Left renal cortex interstitium (tissue), 4 donors: Measurements from ENCODE around the gene FTCD. TPM values are rescaled to one million over a fixed set of nuclear protein-coding genes. Genes with fewer than 3 reads are reported as not detected.
"Not testable (repeated sequence)": the region's sequence is repeated elsewhere in the genome, so short reads cannot be mapped to it uniquely, and the experiment has no call there.

Experiments
- DNase-seq, 4 donors: peaks; one replicate each; pipeline ENCODE4 v3.0.0-alpha.2; 2013; ENCODE audit warnings: low read depth in 4 of 4, low spot score in 2 of 4, missing footprints in 1 of 4
- polyA plus RNA-seq, 4 donors: library from polyadenylated mRNA; unstranded; fragments of 120-200 nt; gene quantifications; one replicate each; pipeline ENCODE4 v1.2.1, GENCODE V29; 2013; ENCODE audit not compliant: insufficient read length in 4 of 4

The FTCD gene
- polyA plus RNA-seq, 4 donors: 21.5 to 51.7 (median 31.4) TPM

DNA sequence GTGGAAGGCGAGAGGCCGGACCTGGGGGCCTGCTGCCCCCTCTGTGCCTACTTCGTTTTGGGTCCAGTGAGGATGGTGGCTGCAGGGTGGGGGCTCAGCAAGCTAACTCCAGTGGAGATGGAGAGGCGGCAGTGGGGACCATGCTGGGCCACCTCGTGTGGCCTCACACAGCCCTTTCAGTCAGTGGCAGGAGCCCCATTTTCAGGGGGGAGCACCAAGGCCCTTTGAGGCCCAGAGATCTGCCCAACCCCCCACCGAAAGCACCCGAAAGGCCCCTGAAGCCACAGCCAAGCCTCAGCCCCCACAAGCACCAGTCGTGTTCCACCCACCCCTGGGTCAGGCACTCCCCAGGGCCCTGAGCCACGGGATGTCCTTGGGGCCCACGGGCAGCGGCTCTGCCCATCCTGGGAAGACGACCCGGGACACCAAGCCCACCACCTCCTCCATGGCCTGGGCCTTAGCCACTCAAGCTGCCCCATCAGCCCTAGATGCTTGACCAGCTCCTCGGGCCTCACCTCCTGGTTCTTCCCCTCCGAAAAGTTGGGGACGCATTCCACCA, 345 bp downstream of the FTCD start:
- DNase-seq: no peak

DNA sequence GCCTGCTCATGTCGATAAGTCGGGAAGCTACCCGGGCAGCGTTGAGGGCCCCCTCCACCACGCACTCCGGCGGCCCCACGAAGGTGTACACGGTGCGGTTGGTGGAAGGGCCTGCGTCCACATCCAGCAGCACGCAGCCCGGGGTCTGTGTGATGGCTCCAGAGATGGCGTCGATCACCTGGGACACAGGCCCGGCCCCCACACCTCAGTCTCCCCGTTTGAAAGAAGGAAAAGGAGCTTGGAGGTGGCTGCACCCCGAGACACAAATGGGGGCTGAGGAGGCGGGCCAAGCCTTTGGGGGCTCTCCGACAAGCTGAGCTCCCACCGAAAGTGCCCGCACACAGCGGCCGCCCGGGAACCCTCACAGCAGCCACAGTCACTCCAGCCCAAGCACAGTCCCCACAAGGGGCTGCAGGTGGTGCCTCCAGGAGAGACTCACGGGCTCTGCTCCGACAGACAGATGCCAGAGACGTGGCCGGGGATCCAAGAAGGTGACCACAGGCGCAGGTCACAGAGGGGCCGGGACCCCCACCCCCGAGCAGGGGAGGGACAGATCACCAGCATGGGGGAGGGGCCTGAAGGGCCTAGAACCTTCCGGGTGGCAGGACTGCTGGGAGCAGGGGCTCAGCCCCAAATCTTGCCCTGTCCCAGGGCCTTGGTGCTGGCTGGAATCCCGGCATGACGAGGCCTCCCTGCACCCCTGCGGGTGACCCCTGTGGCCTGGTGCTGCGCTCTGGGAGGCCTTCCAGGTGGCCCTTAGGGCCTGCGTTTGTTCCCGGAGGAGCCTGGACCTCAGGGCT, 1.0 kb downstream of the FTCD start:
- no peak for DNase-seq

DNA sequence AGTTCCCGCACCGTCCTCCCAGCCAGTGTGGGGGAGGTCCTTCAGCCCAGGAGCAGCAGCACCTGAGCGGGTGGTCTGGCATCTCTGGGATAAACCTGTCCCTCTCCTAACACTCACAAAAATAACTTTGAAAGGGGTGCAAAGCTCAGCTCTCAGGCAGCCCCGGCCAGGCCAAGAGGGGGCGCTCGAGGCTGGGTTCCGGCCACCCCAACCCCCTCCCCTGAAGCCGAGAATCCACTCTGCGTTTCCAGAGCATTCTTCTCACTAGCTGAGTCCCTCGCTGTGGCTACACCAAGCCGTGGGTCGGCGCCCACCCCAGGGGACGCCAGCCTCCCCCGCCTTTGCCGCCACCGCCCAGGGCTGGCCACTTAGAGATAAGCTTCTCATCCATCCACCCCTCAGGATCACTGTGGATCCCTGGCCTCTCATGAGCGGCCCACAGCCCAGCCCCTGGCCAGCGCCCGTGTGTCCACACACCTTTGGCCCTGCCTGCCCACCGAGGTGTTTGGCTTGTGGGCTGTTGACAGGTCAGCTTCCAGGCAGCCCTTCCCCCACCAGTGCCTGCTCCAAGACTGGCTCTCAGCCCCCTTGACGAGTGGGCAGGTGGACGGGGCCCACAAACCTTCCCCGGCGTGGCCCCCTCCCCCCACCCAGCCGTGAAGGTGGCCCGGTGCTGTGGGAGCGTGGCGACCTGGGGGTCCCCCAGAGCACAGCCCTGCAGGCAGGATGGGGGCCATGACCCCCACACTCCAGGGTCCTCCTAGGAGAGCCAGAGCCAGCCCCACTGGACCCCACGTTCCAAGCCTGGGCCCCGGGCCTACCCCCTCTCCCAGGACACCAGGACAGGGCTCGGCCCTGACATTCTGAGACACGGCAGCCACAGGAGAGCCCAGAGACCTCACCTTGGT, 1.9 kb downstream of the FTCD start:
- DNase-seq: no peak

DNA sequence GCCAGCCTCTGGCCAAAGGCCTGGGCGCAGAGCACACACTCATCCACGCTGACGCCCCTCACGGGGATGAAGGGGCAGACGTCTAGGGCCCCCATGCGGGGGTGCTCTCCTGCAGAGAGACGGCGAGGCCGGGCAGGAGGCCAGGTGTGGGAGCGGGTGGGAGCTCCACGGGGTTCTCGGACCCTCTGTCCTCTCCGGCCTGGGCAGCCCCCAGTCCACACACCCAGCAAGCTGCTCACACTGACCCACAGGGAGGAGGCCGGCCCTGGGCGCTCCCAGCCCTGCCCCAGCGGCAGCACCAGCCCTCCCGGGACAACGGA, 2.5 kb downstream of the FTCD start:
- no peak for DNase-seq

DNA sequence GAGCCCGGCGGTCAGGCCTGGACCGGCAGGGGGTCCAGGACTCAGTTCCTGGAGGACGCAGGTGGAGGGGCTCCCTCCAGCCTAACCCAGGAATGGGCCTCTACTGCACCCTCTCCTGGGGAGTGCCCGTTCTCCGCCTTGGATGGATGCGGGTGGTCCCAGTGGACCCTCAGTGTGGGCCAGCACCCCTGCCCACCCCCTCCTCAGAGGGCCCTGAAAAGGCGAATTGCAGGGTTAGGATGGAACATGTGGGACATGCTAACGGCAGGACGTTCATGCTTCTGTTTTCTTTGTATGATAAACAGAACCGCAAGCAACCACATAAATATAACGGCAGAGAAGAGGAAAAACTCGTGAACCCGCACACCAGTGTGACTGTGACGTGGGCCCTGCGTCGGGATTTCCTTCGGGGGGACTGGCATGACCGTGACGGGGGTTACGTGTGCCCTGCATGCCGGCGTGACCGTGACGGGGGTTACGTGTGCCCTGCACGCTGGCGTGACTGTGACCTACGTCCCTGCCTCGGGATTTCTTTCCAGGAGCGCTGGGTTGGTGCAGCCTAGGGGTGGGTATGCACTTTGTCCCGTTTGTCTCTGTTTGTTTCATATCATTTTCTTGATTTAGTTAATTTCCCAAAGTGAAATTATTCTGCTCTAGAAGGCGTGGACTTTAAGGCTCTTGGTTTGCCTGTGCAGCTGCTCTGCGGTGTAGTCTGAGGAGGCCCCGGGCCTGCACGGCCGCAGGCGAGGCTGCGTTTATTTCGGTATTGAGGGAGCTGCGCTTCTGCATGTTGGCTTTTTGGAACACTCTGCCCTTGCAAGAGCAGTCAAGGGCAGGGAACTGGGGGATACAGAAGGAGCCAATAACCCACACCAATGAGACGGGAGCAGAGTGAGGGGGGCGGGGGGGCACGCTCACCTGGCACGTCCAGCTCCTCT, 3.1 kb downstream of the FTCD start:
- no peak for DNase-seq

DNA sequence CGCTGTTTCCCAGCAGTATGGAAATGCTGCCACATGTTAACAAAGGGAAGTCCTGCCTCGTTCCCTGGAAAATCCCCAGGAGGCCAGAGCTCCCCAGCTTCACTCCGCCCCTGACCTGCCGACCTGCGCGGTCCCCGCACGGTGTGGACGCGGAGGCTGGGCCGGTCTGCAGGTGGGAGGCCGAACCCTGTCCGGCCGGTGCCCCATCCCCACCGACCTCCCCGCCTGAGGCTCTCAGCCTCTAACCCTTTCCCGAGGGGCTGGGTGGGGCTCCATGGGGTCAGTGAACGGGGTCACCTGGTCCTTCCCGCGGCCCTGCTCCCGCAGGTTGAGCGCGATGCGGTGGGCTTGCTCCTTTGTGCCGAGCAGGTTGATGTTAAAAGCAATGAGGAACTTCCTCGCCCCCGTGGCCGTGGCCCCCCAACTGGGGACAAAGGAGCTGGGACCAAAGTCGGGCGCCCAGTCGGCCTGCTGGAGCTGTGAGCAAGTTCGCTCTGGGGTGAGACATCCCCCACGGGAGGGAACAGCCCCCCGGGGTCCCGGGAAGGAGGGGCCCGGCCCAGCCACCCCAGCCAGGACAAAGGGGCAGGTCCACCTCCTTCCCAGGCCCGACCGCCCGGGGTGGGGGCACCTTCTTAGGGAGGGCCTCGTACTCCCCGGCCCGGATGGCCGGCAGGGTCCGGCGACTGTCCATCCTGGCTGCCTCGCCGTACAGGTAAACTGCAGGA, 4.0 kb downstream of the FTCD start:
- DNase-seq: no peak

DNA sequence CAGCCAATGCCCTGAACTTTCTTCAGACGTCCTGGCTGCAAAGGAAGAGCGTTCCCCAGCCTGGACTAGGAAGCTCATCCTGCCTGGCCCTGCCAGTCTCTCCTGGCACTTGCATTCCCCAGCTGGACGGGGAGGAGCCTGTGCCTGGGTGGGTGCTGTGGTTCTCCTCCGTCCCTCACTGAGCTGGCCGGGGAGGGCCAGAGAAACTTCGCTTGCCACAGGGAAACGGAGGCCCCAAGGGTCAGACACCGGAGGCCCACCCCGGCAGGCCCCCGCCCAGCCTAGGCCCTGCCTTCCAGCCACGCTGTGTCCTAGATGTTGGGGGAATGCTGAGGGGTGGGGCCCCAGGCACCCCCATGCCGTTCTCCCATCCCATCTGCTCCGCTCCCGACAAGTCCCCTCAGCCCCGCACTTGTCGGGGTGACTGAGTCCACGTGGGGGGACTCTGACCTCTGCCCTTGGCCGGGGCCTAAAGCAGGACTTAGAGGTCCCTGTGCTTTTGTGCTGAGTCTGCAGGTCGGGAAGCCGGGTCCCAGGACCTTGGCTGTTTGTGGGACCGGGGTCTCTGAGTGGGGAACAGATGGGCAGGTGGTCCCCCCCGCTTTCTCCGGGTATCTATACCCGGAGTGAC, 4.8 kb downstream of the FTCD start:
- no peak for DNase-seq

DNA sequence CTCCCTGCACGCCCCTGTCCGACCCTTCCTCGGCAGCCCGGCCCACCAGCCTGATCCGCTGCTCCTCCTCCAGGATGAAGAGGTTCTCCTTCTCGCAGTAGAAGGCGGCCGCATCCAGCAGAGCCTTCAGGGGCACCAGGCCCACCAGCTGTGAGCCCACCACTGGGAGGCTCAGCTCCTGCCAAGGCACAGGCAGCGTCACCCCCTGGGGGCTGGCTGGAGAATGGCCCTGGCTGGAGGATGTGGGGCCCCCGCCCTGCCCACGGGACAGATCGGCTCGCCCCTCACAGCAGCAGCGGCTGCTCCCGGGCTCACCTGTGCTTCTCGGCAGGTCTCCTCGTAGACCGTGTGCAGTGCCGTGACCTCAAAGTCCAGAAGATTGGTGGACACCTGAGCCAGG, 5.3 kb downstream of the FTCD start:
- no peak for DNase-seq

DNA sequence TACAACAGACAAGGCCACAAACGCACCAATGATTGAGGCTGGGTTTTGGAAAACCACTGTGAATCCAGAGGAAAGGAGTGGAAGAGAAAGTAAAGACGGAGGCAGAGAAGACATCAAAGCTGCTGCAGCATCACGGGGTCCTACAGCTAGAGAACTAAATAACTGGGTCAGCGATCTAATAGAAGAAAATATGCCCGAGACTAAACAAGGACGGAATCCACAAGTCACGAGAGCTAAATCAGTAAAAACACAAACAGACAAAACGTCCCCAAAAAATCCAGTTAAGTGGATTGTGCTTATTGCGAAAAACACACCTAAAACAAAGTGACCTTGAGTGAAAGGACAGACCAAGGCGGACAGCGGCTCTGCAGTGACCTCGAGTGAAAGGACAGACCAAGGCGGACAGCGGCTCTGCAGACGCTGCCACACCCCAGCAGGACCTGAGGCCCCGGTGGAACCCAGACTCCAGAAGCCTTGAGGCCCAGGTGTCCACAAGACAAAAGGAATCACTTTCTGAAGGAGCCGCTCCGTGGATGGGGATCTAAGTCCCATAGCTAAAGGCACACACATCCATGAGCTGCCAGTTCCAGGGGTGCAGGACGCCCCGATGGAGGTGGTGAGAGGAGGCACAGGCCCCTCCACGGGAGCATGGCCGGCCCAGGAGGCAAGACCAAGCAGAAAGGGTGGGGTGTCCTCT, 6.0 kb downstream of the FTCD start:
- DNase-seq: no peak

DNA sequence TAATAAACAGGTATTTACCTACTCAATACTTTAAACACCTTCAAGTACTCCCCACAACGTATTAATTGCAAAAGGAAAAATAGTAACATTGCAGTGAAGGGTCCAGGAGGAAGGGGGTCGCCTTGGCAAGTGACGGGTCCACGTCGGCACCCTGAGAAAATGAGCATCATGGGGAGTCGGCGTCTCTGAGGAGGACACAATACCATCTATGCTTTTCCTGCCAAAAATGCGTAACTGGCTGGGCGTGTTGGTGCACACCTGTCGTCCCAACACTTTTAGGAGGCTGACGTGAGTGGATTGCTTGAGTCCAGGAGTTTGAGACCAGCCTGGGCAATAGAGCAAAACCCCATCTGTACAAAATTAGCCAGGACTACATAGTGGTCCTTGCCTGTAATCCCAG, 7.3 kb downstream of the FTCD start:
- DNase-seq: no peak

DNA sequence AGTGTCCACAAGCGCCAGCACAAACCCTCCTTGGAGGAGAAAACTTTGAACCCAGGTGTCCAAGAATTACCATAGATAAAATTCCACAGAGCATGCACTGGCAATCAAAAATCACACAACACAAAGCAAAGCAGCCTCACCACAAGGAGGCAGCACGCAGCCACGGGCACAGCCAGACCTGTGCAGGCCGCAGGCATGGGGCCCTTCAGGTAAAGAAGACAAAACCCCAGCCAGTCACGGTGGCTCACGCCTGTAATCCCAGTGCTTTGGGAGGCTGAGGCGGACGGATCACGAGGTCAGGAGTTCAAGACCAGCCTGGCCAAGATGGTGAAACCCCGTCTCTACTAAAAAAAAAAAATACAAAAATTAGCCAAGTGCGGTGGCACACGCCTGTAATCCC, 8.0 kb downstream of the FTCD start:
- not testable (repeated sequence) for DNase-seq

DNA sequence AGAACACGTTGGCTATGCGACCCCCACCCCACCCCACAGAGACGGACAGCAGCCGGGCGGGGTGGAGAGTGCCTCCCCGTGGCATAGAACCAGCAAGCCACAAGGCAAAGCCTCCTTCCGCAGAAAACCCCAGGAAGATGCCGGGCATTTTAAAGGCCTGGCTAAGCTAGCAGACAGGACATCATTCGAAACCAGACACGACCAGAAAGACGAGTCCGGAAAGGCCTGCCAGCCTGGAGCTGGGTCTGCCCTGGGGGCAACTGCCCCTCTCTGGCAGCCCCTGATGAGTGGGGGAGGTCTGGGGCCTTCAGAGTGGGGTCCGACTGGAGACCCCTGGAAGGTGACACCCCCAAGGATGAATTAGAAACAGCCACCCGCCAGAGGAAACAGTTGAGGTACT, 8.5 kb downstream of the FTCD start:
- no peak for DNase-seq

DNA sequence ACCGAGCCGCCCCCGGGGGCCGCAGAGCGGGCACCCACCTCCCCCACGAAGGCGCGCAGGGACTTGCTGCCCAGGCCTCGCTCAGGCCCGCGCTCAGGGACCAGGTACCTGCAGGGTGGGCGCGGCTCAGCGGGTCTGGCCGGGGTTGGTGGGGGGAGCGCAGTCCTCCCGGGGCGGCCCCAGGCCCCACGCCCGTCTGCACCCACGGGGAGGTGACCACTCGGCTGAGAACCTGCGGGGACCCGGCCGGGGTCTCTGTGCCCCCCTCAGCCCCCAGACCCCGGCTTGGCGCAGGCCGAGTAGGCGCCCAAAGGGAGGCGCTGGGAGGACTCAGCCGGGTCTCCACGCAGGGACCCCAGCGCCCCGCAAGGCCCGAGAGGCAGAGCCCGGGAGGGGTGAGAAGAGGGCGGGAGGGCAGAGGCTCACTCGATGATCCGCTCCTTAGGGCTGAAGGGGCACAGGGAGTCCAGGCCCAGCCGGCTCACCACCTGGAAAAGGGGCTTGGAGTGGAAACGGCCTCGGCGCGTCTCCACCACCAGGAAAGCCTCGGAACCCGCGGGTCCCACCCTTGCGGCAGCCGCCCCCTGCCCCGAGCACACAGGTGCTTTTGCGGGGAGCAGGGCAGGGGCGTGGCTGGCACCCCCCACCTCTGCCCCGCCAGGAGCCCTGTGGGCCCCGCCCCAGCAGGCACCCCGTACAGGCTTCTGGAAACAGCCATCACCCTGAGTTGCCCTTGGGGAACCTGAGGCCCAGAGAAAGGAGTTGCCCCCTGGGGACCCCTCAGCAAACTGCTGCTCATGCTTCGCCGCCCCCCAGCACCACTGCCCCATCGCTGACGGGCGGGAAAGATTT, 9.3 kb downstream of the FTCD start:
- no peak for DNase-seq

DNA sequence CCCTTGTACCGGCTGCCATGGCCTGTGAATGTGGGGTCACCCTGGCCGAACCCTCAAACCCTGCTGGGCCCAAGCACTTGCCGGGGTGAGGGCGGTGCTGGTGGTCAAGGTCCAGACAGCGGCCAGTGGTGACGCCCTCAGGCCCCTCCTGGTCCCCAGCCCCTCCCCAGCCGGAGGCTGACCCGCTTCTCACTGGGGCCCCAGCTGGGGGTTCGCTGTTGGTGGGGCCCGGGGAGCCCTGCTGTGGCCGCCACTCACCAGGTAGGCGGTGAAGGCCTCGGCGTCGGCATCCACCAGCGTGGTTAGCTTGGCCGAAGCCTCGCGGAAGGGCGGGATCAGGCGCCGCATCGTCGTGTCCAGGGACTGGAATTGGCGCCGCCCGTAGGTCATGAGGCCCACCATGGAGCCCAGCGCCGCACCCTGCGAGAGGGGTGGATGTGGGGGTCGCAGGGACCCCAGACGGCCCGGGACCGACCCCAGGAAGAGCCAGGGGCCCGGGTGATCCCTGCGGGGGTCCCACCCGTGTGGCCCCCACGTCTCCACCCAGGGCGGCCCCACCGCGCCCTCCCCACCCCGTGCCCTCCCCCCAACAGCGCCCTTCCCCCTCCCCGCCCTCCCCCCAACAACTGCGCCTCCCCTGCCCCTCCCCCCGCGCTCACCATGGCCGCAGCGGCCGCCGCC, 10.1 kb downstream of the FTCD start:
- DNase-seq: no peak

DNA sequence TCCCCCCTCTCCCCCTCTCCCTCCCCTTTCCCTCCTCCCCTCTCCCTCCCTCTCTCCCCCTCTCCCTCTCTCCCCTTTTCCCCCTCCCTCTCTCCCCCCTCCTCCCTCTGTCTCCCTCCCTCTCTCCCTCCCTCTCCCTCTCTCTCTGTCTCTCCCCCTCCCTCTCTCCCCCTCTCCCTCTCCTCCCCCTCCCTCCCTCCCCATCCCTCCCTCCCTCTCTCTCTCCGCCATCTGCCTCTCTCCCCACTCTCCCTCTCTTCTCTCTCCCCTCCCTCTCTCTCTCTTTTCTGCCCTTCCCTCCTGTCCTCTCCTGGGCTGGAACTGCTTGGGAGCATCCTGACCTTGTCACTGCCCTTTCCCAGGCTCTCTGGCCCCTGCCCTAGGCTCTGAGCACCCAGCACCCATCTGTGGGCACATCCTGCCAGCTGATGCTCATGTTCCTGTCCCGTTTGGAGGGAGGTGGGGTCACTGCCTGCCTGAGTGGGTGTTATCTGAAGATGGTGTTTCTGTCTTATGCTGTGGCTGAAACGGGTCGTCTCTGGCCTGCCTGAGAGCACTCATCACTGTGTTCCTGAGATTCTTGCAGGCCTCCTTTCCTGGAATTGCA, 10.8 kb downstream of the FTCD start:
- no peak for DNase-seq

DNA sequence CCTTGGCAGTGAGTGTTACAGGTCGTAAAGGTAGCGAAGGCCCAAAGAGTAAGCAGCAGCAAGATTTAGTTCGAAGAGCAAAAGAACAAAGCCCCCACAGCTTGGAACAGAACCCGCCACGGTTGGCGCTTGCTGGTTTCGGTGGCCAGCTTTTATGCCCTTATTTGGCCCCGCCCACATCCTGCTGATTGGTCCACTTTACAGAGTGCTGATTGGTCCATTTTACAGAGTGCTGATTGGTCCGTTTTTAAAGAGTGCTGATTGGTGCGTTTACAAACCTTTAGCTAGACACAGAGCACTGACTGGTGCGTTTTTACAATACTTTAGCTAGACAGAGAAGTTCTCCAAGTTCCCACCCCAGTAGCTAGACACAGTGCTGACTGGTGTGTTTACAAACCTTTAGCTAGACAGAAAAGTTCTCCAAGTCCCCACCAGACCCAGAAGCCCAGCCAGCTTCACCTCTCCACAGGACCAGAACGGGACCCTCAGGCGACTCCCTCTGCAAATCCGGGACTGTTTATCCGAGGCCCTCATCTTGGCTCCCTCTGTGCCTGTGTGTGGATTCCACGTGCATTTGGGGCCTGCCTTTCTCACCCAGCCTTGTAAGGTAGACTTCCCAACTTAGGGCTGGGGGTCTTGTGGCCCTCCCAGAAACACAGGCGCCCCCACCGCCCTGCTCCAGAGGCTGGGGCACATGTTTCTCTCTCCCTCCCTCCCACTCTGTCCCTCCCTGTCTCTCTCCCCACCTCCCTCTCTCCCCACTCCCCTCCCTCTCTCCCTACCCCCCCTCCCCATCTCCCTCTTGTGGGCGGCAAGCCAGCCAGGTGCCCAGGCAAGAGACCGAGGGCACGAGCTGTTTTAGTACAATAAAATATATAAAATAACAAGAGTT, 12.6 kb downstream of the FTCD start:
- DNase-seq: no peak
